GM19455 (cell line): ENCODE results near the gene AK1.

Experiments
- ATAC-seq: cut with Tn5 transposase; IDR thresholded peaks from one replicate; pipeline ENCODE4 v1.9.1; 2021; ENCODE audit not compliant: unreplicated experiment

Gene AK1

DNA sequence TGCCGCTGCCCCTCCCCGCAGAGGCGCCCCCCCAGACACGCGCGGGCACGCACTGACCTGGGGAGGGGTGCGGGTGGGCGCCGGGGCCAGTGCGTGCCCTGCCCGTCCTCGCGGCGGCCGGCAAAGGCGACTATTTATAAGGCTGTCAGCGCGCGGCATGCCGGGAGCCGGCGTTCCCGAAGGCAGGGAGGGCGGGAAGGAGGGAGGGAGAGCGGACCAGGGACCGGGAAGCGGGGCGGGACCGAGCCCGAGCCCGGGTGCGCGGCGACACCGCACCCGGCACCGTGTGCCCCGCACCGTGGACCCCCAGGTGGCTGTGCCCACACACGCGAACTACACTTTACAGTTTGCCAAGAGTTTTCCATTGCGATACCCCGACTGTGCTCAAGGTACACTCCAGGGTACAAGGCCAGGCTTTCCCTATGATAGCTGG, at the start of gene AK1:
Gene AK1 (minus strand): TSS at position 110 of the 433 bp plus-strand sequence. CDS start 3,058 bp downstream, outside the sequence.
- no peak for ATAC-seq

DNA sequence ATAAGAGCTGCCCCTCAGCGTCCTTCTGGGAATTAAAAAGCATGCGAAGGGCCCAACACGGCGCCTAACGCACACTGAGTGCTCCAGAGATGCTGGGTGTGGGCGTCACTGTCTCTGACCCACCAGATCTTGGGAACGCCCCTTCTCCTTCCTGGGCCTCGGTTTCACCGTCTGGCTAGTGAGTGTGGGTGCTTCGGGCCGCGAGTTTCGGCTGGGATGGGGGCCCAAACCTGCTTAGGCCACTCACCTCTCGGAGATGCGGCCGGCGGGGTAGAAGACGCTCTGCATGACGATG, 49.4 kb upstream of the AK1 start:
- ATAC-seq = no peak

DNA sequence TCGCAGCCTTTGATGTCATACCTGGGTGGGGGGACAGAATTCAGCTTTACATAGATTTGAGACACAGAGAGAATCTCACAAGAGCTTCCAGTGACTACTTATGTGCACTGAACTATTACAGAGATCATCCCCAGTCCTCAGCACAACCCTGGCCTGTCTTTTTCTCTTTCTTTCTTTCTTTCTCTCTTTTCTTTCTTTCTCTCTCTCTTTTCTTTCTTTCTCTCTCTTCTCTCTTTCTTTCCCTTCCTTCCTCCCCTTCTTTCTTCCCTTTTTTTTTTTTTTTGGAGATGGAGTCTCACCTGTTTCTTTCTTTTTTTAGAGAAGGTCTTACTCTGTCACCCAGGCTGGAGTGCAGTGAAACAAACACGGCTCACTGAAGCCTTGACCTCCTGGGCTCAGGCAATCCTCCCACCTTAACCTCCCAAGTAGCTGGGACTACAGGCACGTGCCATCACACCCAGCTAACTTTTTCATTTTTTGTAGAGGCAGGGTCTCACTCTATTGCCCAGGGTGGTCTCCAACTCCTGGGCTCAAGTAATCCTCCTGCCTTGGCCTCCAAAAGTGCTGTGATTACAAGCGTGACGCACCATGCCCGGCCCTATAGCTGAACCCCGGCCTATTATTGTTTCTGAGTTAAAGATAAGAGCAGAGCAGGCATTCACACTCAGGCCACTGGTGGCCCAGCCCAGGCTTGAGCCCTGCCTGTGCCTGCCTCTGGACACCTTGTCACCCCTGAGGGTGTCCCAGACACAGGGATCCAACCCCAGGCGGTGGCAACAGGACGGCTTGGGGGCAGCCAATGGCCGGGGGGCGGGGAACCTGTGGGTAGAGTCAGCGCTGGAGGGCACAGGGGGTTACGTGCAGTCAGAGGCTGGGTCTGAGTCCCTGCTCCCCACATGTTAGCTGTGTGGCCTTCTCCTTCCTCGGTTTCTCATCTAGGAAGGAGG, 48.8 kb upstream of the AK1 start:
- ATAC-seq = no peak

GRCh38 chr9:127924736-127925444, 47.4 kb upstream of the AK1 start:
- no peak for ATAC-seq

DNA sequence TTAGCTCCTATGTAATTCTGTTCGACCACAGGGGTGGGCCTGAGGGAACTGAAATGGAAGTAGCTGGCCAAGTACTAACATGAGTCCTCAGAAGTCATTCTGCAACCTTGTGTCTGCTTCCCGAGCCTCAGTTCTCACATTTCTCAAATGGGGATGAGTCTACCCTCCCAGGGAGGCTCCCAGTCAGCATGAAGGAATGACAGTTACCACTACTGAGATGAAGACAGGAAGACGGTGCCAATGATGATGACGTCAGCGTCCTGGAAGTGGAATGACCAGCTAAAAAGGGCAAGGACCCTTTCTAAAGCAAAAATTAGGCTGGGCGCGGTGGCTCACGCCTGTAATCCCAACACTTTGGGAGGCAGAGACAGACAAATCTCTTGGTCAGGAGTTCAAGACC, 46.3 kb upstream of the AK1 start:
- no peak for ATAC-seq

GRCh38 chr9:127923046-127923445, 45.6 kb upstream of the AK1 start:
- no peak for ATAC-seq

DNA sequence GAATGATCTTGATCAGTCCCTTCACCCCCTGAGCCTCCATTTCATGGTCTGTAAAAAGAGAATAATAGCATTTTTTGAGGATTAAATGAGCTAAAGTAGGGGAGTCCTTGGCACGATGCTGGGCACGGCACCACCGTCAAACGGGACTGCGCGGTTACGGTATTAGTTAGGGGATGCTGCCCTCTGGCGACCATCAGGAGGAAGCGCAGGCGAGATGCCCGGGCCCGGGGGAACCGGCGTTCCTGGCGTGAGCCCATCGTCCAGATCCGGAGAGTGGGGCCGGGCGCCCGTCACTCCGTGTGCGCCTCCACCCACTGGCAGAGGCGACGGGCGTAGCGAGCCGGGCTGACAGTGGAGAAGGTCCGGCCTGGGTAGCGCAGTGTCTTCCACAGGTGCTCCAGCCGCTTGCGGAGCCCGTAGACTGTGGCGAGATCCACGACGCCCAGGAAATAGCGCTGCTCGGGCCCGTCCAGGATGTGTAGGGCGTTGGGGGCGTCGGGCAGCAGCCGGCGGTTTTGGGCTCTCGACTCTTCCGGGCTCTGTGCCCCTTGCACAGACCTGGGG, 44.2 kb upstream of the AK1 start:
- no peak for ATAC-seq

DNA sequence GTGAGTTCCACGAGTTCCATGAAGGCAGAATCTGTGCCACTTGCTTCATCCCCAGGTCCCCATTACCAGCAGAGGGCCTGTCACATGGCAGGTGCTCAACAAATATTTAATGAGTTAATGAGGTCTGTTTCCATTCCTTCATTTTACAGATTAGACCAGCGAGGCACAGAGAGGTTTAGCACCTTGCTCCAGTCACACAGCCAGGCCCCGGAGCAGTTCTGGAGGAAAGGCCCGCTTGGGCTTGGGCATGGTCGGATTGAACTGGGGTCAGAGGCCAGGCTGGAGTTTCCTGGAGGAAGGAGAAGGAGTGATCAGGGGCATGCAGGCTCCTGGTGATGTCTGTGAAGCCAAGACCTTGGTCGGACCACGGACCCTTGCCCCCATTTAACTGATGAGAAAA, 43.3 kb upstream of the AK1 start:
- ATAC-seq = no peak

- no peak for ATAC-seq
These were observed 41.9 kb upstream of the AK1 start for GRCh38 chr9:127919253-127919815.

DNA sequence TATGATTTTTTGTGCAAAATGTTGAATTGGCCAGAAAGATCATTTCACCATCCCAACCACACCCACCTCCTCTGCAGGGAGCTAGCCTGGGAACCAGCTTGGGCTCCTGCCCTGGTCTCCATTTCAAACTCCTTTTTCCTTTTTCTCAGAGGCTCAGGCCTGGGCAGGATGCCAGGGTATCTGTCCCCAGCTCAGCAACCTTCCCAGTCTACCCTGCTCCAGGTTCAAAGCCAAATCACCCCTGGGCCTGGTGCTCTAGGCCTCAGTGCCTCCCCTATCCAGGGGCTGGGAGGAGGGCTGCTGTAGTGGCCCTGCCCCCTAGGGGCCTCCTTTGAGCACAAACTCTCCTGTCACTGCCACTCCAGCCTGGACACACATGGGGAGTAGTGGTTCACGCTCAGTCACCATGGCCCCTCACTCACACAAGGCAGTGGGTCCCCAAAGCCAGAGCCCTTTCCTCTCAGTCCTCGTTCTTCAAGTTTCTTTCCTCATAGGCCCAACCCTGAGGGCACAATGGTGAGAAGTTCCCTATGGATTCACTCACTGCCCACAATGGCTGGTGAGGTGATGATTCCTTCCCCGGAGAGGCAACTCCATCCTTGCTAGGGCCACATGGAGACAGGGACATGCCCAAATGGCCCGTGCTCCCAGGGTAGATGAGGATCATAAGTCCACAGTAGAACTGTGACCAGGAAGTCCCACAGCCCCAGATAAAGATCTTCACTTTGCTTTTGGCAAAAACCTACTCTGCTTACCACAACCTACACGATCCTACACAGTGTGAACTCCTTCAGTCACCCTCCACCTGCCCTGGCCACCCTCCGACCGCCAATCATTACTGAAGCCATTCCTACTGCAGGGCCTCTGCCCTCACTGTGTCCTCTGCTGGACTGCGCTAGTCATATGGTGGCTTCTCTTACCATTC, 41.0 kb upstream of the AK1 start:
- ATAC-seq = no peak

DNA sequence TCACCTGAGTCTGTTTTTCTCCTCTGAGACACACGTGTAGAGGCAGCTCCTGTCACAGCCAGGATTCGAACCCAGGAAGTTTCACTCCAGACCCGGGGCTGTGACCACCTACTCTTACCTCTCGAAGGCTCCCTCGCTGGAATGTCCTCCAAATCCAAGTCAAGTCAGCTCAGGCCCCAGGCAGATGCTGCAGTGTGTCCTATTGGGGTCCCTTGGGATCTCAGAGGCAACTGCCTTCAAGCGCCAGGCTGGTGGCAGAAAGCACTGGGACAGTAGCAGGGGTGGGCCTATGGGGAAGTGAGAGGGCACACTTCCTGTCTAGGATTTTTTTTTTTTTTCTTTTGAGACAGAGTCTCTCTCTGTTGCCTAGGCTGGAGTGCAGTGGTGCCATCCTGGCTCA, 40.1 kb upstream of the AK1 start:
- ATAC-seq = peak; percentile 21

- ATAC-seq = peak; percentile 58
These were observed 39.5 kb upstream of the AK1 start, which contains the start of gene ST6GALNAC4 for GRCh38 chr9:127916720-127917581. Gene ST6GALNAC4 (minus strand): TSS chr9:127917041. CDS start chr9:127916419, 622 bp downstream.

GRCh38 chr9:127915801-127916719, 38.6 kb upstream of the AK1 start:
- no peak for ATAC-seq

GRCh38 chr9:127915325-127915752, 37.9 kb upstream of the AK1 start:
- ATAC-seq = no peak

- ATAC-seq = no peak
These were observed 36.2 kb upstream of the AK1 start for GRCh38 chr9:127913682-127914081.

DNA sequence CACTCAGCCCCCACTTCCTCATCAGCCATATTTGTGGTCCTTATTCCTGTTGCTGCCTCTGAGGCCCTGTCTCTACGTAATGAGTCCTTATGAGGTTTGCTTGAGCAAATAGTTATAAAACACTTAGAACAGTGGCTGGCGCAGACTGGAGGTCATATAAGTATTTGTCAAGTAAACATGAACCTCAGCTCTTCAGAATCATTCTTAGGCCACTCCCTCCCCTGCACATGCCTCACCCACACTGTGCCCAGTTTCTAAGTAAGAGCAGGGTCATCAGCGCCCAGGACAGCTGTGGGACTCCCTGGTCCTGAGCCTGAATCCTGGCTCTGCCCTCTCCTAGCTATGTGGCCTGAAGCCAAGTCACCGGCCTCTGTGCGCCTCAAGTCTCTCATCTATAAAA, 35.4 kb upstream of the AK1 start:
- ATAC-seq = no peak

DNA sequence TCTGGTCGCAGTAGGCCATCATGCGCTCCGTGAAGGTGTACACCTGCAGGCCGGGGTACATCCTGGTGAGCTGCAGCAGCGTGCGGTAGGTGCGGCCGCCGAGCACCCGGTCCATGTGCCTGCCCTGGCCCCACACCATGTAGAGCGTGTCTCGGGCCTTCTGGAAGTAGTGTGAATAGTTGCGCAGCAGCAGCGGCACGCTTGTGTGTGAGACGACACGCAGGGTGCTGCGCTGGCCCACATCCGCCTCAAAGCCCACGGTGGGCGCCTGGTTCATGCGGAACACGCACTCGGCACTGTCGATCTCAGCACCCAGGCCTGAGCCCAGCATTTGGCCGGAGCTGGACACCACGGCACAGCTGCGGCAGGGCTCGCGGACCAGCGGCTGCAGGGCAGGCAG, 34.8 kb upstream of the AK1 start:
- no peak for ATAC-seq

GRCh38 chr9:127910613-127911205, 33.2 kb upstream of the AK1 start:
- ATAC-seq = no peak
